ENCODE measurements around the gene HAPSTR1. TPM values are rescaled to one million over a fixed set of nuclear protein-coding genes. Genes with fewer than 3 reads are reported as not detected.
A peak's percentile ranks its signal among the peaks of the same experiment; 100 is the strongest.

The HAPSTR1 gene
- total and polyA plus RNA-seq, 2 of the 13 experiments (the other 11 are each of a cell fraction or from before 2014, with no cell fraction given), result 25.2 to 83.2 TPM

- TF ChIP-seq, protein P1, sequence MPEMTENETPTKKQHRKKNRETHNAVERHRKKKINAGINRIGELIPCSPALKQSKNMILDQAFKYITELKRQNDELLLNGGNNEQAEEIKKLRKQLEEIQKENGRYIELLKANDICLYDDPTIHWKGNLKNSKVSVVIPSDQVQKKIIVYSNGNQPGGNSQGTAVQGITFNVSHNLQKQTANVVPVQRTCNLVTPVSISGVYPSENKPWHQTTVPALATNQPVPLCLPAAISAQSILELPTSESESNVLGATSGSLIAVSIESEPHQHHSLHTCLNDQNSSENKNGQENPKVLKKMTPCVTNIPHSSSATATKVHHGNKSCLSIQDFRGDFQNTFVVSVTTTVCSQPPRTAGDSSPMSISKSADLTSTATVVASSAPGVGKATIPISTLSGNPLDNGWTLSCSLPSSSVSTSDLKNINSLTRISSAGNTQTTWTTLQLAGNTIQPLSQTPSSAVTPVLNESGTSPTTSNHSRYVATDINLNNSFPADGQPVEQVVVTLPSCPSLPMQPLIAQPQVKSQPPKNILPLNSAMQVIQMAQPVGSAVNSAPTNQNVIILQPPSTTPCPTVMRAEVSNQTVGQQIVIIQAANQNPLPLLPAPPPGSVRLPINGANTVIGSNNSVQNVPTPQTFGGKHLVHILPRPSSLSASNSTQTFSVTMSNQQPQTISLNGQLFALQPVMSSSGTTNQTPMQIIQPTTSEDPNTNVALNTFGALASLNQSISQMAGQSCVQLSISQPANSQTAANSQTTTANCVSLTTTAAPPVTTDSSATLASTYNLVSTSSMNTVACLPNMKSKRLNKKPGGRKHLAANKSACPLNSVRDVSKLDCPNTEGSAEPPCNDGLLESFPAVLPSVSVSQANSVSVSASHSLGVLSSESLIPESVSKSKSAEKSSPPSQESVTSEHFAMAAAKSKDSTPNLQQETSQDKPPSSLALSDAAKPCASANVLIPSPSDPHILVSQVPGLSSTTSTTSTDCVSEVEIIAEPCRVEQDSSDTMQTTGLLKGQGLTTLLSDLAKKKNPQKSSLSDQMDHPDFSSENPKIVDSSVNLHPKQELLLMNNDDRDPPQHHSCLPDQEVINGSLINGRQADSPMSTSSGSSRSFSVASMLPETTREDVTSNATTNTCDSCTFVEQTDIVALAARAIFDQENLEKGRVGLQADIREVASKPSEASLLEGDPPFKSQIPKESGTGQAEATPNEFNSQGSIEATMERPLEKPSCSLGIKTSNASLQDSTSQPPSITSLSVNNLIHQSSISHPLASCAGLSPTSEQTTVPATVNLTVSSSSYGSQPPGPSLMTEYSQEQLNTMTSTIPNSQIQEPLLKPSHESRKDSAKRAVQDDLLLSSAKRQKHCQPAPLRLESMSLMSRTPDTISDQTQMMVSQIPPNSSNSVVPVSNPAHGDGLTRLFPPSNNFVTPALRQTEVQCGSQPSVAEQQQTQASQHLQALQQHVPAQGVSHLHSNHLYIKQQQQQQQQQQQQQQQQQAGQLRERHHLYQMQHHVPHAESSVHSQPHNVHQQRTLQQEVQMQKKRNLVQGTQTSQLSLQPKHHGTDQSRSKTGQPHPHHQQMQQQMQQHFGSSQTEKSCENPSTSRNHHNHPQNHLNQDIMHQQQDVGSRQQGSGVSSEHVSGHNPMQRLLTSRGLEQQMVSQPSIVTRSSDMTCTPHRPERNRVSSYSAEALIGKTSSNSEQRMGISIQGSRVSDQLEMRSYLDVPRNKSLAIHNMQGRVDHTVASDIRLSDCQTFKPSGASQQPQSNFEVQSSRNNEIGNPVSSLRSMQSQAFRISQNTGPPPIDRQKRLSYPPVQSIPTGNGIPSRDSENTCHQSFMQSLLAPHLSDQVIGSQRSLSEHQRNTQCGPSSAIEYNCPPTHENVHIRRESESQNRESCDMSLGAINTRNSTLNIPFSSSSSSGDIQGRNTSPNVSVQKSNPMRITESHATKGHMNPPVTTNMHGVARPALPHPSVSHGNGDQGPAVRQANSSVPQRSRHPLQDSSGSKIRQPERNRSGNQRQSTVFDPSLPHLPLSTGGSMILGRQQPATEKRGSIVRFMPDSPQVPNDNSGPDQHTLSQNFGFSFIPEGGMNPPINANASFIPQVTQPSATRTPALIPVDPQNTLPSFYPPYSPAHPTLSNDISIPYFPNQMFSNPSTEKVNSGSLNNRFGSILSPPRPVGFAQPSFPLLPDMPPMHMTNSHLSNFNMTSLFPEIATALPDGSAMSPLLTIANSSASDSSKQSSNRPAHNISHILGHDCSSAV (CRISPR knock-in tag; IDR thresholded peaks at IDR 0.05; ENCODE audit: borderline replicate concordance), result no peak
- TF ChIP-seq UBTF (CRISPR knock-in tag; IDR thresholded peaks at IDR 0.05), result peak; percentile 36; the same call in 1 of the 2 replicates
- peak; percentile 30 for TF ChIP-seq RBFOX2 (IDR thresholded peaks at IDR 0.05; ENCODE audit: low read depth, low read length)
- no peak for TF ChIP-seq NR1H2 (CRISPR knock-in tag; IDR thresholded peaks at IDR 0.05; ENCODE audit: borderline replicate concordance, low read depth)
- TF ChIP-seq ZNF446 (CRISPR knock-in tag; IDR thresholded peaks at IDR 0.05), result peak; percentile 76
- TF ChIP-seq ZZZ3 (CRISPR knock-in tag; IDR thresholded peaks at IDR 0.05; ENCODE audit: borderline replicate concordance), result no peak
- TF ChIP-seq ARNT (IDR thresholded peaks at IDR 0.05), result no peak
- no peak for TF ChIP-seq SP2 (CRISPR knock-in tag; IDR thresholded peaks at IDR 0.05)
- 0 out of 2 replicates have a peak, but pooled peaks have one; percentile 4 for TF ChIP-seq FOSL2 (CRISPR knock-in tag; IDR thresholded peaks at IDR 0.05)
- TF ChIP-seq ZNF318 (CRISPR knock-in tag; IDR thresholded peaks at IDR 0.05), result no peak
Observed at GRCh38 chr16:9092282-9092977, 986 bp downstream of the HAPSTR1 start (continued).
